Mesodermal cell (in vitro differentiated cells): ENCODE results near the gene ATP11B.

Experiments
- H3K27ac ChIP-seq: 2 replicates; pipeline ENCODE4 v1.7.0; 2013; ENCODE audit warnings: mild to moderate bottlenecking, low read depth, low read length, moderate library complexity; ENCODE audit not compliant: severe bottlenecking
- H3K36me3 ChIP-seq: 2 replicates; pipeline ENCODE4 v1.7.1; 2013; ENCODE audit warnings: mild to moderate bottlenecking, low read length, moderate library complexity; ENCODE audit not compliant: control insufficient read depth, insufficient read depth
- H3K4me1 ChIP-seq: one replicate; pipeline ENCODE4 v1.7.1; 2013; ENCODE audit warnings: mild to moderate bottlenecking, low read length; ENCODE audit not compliant: insufficient read depth, control insufficient read depth, poor library complexity, severe bottlenecking
- H3K4me3 ChIP-seq: 2 replicates; pipeline ENCODE4 v1.7.0; 2013; ENCODE audit warnings: low read length, control low read depth, mild to moderate bottlenecking; ENCODE audit not compliant: insufficient read depth, poor library complexity, severe bottlenecking; ENCODE audit errors: extremely low read depth
- H3K9me3 ChIP-seq: 2 replicates; pipeline ENCODE4 v1.7.1; 2013; ENCODE audit warnings: mild to moderate bottlenecking, low read length, moderate library complexity; ENCODE audit not compliant: control insufficient read depth
- WGBS, 2 experiments: methylation state at CpG; one replicate each; pipeline ENCODE4 v1.1.5; 2013; ENCODE audit warnings: missing lambda C conversion rate in 2 of 2; ENCODE audit not compliant: insufficient coverage in 2 of 2; 5-methylcytosine and 5-hydroxymethylcytosine counted together

The ATP11B gene

GRCh38 chr3:182783106-182783505 lies 10.2 kb upstream of the ATP11B start:
- 100% methylated on average over 1 of the region's 1 CpG for WGBS, 2 experiments
- Histone ChIP-seq H3K27ac (no peak overlapping the region), H3K4me3 (no peak overlapping the region), H3K4me1 (no peaks in the 10 kb centered on the region), H3K36me3 (no peaks in the 10 kb centered on the region), H3K9me3 (no peaks in the 10 kb centered on the region)

- H3K4me3 ChIP-seq: no peak overlapping the region
- no peaks in the 10 kb centered on the region for H3K36me3 ChIP-seq
- H3K4me1 ChIP-seq: no peaks in the 10 kb centered on the region
- H3K27ac ChIP-seq: no peak overlapping the region
- WGBS, 2 experiments: no CpG with 5 or more reads among the region's 1 CpG
- no peaks in the 10 kb centered on the region for H3K9me3 ChIP-seq
These were observed 8.8 kb upstream of the ATP11B start for GRCh38 chr3:182784542-182784941.

- no peak overlapping the region for H3K27ac ChIP-seq
- no peaks in the 10 kb centered on the region for H3K4me1 ChIP-seq
- WGBS, 2 experiments: 84 to 89% methylated on average over 3 of the region's 3 CpGs
- H3K9me3 ChIP-seq: no peaks in the 10 kb centered on the region
- no peaks in the 10 kb centered on the region for H3K36me3 ChIP-seq
- H3K4me3 ChIP-seq: no peak overlapping the region
These were observed 8.2 kb upstream of the ATP11B start for GRCh38 chr3:182785142-182785541.

GRCh38 chr3:182785756-182786155 lies 7.5 kb upstream of the ATP11B start:
- Histone ChIP-seq H3K4me1 (no peaks in the 10 kb centered on the region), H3K36me3 (no peaks in the 10 kb centered on the region), H3K4me3 (no peak overlapping the region), H3K9me3 (no peaks in the 10 kb centered on the region), H3K27ac (no peak overlapping the region)

GRCh38 chr3:182786564-182787196 lies 6.6 kb upstream of the ATP11B start:
- no peaks in the 10 kb centered on the region for H3K36me3 ChIP-seq
- H3K27ac ChIP-seq: no peak overlapping the region
- no peaks in the 10 kb centered on the region for H3K4me1 ChIP-seq
- H3K4me3 ChIP-seq: no peak overlapping the region
- H3K9me3 ChIP-seq: no peaks in the 10 kb centered on the region
- WGBS, 2 experiments: 60% methylated on average over 2 of the region's 5 CpGs; no CpG with 5 or more reads in 1 of the 2 experiments

- no peak overlapping the region for H3K27ac ChIP-seq
These were observed 5.8 kb upstream of the ATP11B start for GRCh38 chr3:182787302-182788036.

GRCh38 chr3:182789371-182789770 lies 3.9 kb upstream of the ATP11B start:
- no peak overlapping the region for H3K4me3 ChIP-seq
- no peak overlapping the region for H3K27ac ChIP-seq
- H3K9me3 ChIP-seq: no peaks in the 10 kb centered on the region
- no peaks in the 10 kb centered on the region for H3K36me3 ChIP-seq
- WGBS, 2 experiments: 80 to 100% methylated on average over 1 of the region's 1 CpG
- H3K4me1 ChIP-seq: no peaks in the 10 kb centered on the region

More at GRCh38 chr3:182787302-182788036, 5.8 kb upstream of the ATP11B start:
- no peaks in the 10 kb centered on the region for H3K36me3 ChIP-seq
- H3K9me3 ChIP-seq: no peaks in the 10 kb centered on the region
- H3K4me3 ChIP-seq: no peak overlapping the region
- H3K4me1 ChIP-seq: no peaks in the 10 kb centered on the region
- 90 to 93% methylated on average over 10 to 11 of the region's 12 CpGs for WGBS, 2 experiments

- peaks cover 3% of the 10 kb centered on the region for H3K4me1 ChIP-seq
- H3K27ac ChIP-seq: no peak overlapping the region
- no peak overlapping the region for H3K4me3 ChIP-seq
- WGBS, 2 experiments: no CpG with 5 or more reads among the region's 1 CpG
- no peaks in the 10 kb centered on the region for H3K9me3 ChIP-seq
- H3K36me3 ChIP-seq: no peaks in the 10 kb centered on the region
These were observed 2.7 kb upstream of the ATP11B start for GRCh38 chr3:182790612-182791011.

- 0% methylated on average over 59 to 62 of the region's 86 CpGs for WGBS, 2 experiments
- Histone ChIP-seq H3K4me3 (peak overlapping the region; percentile 73), H3K36me3 (no peaks in the 10 kb centered on the region), H3K4me1 (peaks cover 3% of the 10 kb centered on the region), H3K27ac (peak overlapping the region; percentile 44), H3K9me3 (no peaks in the 10 kb centered on the region)
These were observed 555 bp downstream of the ATP11B start for GRCh38 chr3:182793663-182794454.

GRCh38 chr3:182794455-182795388 lies 1.4 kb downstream of the ATP11B start:
- H3K4me1 ChIP-seq: peaks cover 3% of the 10 kb centered on the region
- H3K9me3 ChIP-seq: no peaks in the 10 kb centered on the region
- H3K36me3 ChIP-seq: no peaks in the 10 kb centered on the region
- H3K4me3 ChIP-seq: peak overlapping the region; percentile 73
- 0 to 10% methylated on average over 2 to 5 of the region's 13 CpGs for WGBS, 2 experiments
- H3K27ac ChIP-seq: no peak overlapping the region
